Measurements from ENCODE around the gene OR10A6. TPM values are rescaled to one million over a fixed set of nuclear protein-coding genes. Genes with fewer than 3 reads are reported as not detected.

OR10A6 gene
- total and polyA plus RNA-seq, 8 donors, result under 0.01 to 9.6 TPM; not detected in 6

- H3K36me3 ChIP-seq, result no peaks in the 10 kb centered on the region
- no peak overlapping the region for H3K27ac ChIP-seq
- peaks cover 0 to 4% (median 0%) of the 10 kb centered on the region in 3 donors for H3K27me3 ChIP-seq
- no peak for DNase-seq
- no peaks in the 10 kb centered on the region for H3K9me3 ChIP-seq
- H3K4me3 ChIP-seq, result no peak overlapping the region
- TF ChIP-seq POLR2A (IDR thresholded peaks at IDR 0.05), result no peak
- no peak for TF ChIP-seq POLR2AphosphoS5 (IDR thresholded peaks at IDR 0.05)
- TF ChIP-seq EP300 (IDR thresholded peaks at IDR 0.05), result no peak
- TF ChIP-seq CTCF (IDR thresholded peaks at IDR 0.05), result no peak
- no peaks in the 10 kb centered on the region for H3K4me1 ChIP-seq
- intact Hi-C loops (cut with DNase I; ENCODE audit: low total_unique reads), result no loop called here
Measured at GRCh38 chr11:7971846-7972245, 40.8 kb upstream of the OR10A6 start.

GRCh38 chr11:7969756-7970646 is 38.9 kb upstream of the OR10A6 start:
- Histone ChIP-seq H3K36me3 (no peaks in the 10 kb centered on the region), H3K4me1 (no peaks in the 10 kb centered on the region), H3K27me3 (peaks cover 0 to 4% (median 0%) of the 10 kb centered on the region in 3 donors), H3K27ac (no peak overlapping the region), H3K9me3 (no peaks in the 10 kb centered on the region), H3K4me3 (no peak overlapping the region)
- 63 to 78% (median 66%) methylated on average over 3 of the region's 3 CpGs for WGBS, 5 donors
- intact Hi-C loops (cut with DNase I; ENCODE audit: low total_unique reads), result no loop called here
- DNase-seq, result no peak
- TF ChIP-seq POLR2A (IDR thresholded peaks at IDR 0.05) (no peak), EP300 (IDR thresholded peaks at IDR 0.05) (no peak), POLR2AphosphoS5 (IDR thresholded peaks at IDR 0.05) (no peak), CTCF (IDR thresholded peaks at IDR 0.05) (no peak)

GRCh38 chr11:7968686-7969085 is 37.6 kb upstream of the OR10A6 start:
- no peak overlapping the region for H3K27ac ChIP-seq
- no peaks in the 10 kb centered on the region for H3K4me1 ChIP-seq
- TF ChIP-seq CTCF (IDR thresholded peaks at IDR 0.05) (no peak), POLR2AphosphoS5 (IDR thresholded peaks at IDR 0.05) (no peak), EP300 (IDR thresholded peaks at IDR 0.05) (no peak), POLR2A (IDR thresholded peaks at IDR 0.05) (no peak)
- H3K27me3 ChIP-seq, result peaks cover 0 to 4% (median 0%) of the 10 kb centered on the region in 3 donors
- no peak overlapping the region for H3K4me3 ChIP-seq
- intact Hi-C loops (cut with DNase I; ENCODE audit: low total_unique reads), result no loop called here
- WGBS, 5 donors, result 43 to 80% (median 65%) methylated on average over 2 of the region's 2 CpGs
- DNase-seq, result no peak
- no peaks in the 10 kb centered on the region for H3K9me3 ChIP-seq
- no peaks in the 10 kb centered on the region for H3K36me3 ChIP-seq

- no peaks in the 10 kb centered on the region for H3K4me1 ChIP-seq
- no peak for TF ChIP-seq CTCF (IDR thresholded peaks at IDR 0.05)
- no peak for TF ChIP-seq POLR2A (IDR thresholded peaks at IDR 0.05)
- TF ChIP-seq EP300 (IDR thresholded peaks at IDR 0.05), result no peak
- no peak for TF ChIP-seq POLR2AphosphoS5 (IDR thresholded peaks at IDR 0.05)
- no peak for DNase-seq
- no peak overlapping the region for H3K4me3 ChIP-seq
- H3K27ac ChIP-seq, result no peak overlapping the region
- no peaks in the 10 kb centered on the region for H3K9me3 ChIP-seq
- peaks cover 0 to 4% (median 0%) of the 10 kb centered on the region in 3 donors for H3K27me3 ChIP-seq
- intact Hi-C loops (cut with DNase I; ENCODE audit: low total_unique reads), result no loop called here
- no peaks in the 10 kb centered on the region for H3K36me3 ChIP-seq
Measured at GRCh38 chr11:7967826-7968225, 36.8 kb upstream of the OR10A6 start.
